H7 (cell line): ENCODE measurements around the gene HYDIN. TPM values are rescaled to one million over a fixed set of nuclear protein-coding genes. Genes with fewer than 3 reads are reported as not detected.

Experiments used
- DNase-seq: peaks from one replicate; pipeline ENCODE4 v3.0.0; 2012
- H3K27me3 ChIP-seq: 2 replicates; pipeline ENCODE4 v1.6.0; 2011; ENCODE audit warnings: mild to moderate bottlenecking, low read length; ENCODE audit not compliant: control insufficient read depth, insufficient read depth
- H3K36me3 ChIP-seq: replicated peaks from 2 replicates; pipeline ENCODE4 v1.5.1; 2011; ENCODE audit warnings: low read length; ENCODE audit not compliant: control insufficient read depth, insufficient read depth
- H3K4me3 ChIP-seq: 2 replicates; pipeline ENCODE4 v1.5.1; 2011; ENCODE audit warnings: low read depth, mild to moderate bottlenecking, control low read depth, low read length, moderate library complexity; ENCODE audit not compliant: insufficient read depth
- total RNA-seq: library from RNA; depleted of rRNA; stranded (reverse); fragments of >200 nt; shearing (Covaris generic); gene quantifications from 2 replicates; pipeline ENCODE4 v1.2.3, GENCODE V29; 2014

The HYDIN gene
- total RNA-seq, 1 experiment from 2014 or later: 0.69 TPM

- Histone ChIP-seq H3K36me3 (no peaks in the 10 kb centered on the region; the same call in none of the 2 replicates), H3K4me3 (no peak overlapping the region), H3K27me3 (no peaks in the 10 kb centered on the region)
- no peak for DNase-seq
Measured at GRCh38 chr16:70795296-70795912, 435.1 kb downstream of the HYDIN start.

DNA sequence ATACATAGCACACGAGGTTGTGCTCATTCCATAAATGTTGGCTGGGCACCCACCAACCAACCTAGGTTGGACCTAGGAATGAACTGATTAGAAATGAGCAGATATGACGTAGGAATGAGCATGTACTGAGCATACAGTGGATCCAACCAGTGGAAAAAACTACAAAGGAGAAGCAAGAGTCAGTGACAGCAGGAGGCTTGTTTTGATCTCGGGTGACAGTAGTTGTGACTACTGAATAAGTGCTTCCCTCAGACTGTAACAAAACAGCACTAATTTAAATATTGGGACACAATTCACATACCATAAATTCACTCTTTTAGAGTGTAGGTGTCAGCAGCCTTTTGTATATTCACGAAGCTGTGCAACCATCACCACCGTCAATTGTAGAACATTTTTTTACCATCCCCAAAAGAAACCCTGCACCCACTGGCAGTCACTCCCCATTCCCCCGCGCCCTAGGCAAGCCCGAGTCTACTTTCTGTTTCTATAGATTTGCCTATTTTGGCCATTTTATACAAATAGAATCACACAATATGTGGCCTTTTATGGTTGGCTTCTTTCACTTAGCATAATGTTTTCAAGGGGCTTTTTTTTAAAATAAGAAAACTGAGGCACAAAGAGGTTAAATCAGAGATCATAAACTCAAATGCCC is 436.5 kb downstream of the HYDIN start:
- H3K4me3 ChIP-seq: no peak overlapping the region
- H3K27me3 ChIP-seq: no peaks in the 10 kb centered on the region
- H3K36me3 ChIP-seq: no peaks in the 10 kb centered on the region; the same call in none of the 2 replicates
- no peak for DNase-seq

- DNase-seq: no peak
- Histone ChIP-seq H3K27me3 (no peaks in the 10 kb centered on the region), H3K4me3 (no peak overlapping the region), H3K36me3 (peaks cover 2% of the 10 kb centered on the region; the same call in 1 of the 2 replicates)
Measured at GRCh38 chr16:70790815-70791214, 439.7 kb downstream of the HYDIN start.

DNA sequence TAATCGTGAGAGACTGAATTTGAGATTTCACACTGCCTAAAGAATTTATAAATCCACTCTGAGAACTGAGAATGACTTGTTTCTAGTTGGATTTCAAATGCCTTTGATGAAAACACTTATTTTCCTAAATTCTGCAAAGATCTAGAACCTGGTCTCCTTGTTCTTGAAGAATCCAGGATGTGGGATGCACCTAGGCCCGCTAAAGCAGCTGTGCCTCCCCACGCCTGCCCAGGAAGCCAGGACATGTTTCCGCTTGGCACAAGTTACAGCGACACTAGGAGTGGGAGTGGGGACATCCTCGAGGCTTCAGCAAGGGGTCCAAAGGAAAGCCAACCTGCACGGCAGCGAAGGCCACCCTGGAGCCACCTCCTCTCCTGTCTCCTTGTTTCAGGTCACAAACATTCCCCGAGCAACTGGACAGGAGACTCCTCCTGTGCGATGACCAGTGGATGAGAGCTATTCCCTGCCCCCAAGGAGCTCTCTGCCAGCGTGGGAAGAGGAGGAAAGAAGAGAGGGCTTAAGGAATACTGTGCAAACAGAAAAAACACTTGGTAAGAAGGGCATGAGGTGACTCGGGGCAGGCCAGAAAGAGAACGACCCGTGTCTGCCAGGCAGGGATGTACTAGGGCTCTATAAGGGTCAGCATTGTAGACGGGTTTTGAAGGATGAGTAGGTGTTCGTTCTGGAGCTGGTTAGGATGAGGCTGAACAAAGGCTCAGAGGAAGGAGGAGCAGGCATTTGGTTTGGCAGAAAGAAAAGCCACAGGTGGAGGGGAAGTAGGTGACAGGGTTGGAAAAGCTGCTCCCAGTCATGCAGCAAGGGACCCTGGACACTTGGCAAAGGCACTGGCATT is 440.7 kb downstream of the HYDIN start:
- Histone ChIP-seq H3K36me3 (peaks cover 4% of the 10 kb centered on the region), H3K27me3 (no peaks in the 10 kb centered on the region), H3K4me3 (no peak overlapping the region)
- no peak for DNase-seq

DNA sequence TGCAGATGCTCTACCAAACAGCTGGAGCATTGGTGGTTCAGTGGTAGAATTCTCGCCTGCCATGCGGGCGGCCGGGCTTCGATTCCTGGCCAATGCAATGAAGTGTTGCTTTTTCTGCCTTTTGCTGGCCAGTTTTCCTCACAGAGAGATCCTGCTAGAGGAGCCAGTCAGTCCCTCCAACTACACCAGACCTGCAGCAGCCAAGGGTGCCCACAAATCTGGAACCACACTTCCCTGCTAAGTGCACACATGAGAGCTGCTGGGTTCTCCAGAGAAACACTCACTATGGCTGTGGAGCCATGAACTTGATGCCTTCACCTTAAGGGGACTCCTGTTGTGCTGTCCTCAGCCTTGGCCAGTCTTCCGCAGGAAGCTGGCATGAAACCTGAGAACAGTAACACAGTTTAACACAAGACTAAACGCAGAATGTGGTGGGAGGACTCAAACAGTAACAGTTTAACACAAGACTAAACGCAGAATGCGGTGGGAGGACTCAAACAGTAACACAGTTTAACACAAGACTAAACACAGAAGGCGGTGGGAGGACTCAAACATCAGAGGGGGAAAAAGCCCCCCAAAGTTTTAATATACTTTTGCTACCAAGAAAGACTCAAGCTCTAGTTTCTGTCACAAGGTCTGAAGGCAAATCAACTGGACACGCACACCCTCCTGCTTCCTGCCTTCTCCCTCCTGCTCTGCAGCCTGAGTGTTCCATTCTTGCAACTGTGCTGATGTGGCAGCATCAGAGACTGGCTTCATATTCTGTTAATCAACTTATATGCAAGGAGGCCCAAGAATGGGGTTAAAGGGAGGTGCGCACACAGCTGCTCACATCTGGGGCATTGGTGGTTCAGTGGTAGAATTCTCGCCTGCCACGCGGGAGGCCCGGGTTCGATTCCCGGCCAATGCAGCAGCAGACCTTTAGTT is 441.6 kb downstream of the HYDIN start:
- Histone ChIP-seq H3K36me3 (peaks cover 9% of the 10 kb centered on the region), H3K27me3 (no peaks in the 10 kb centered on the region), H3K4me3 (no peak overlapping the region)
- no peak for DNase-seq

DNA sequence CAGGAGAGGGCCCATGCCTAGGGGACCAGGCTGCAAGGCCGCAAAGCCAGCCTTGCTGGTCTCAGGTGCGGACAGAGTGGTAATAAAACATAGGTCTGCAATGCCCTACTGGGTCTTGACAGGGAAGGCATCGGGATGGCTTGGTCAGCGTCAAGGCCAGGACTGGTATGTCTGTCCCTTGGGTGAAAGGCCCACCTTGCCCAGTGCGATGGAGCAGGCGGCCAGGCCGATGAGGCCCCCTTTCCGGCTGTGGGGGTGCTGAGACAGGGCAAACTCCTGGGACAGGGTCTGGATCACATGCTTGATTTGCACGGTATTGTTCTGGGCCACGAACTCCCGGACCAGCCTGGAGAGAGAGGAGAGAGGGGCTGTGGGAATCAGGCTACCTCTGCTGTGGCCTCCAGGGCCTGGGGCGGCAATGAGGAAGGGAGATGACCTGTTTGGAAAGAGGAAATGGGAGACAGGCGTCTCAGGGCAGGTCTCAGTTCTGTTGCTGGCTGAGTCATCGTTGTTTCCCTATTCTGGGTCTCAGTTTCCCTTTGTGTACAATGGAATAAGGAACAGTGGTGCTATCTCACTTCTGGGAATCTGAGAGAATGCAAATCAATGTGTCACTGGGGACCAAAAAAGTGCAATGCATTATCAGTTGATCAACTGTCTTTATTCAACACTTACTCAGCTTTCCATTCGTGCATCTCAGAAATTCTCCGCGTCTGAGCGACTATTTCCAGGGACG is 444.3 kb downstream of the HYDIN start:
- no peak overlapping the region for H3K4me3 ChIP-seq
- peaks cover 27% of the 10 kb centered on the region for H3K36me3 ChIP-seq
- no peak for DNase-seq
- no peaks in the 10 kb centered on the region for H3K27me3 ChIP-seq

- peaks cover 34% of the 10 kb centered on the region for H3K36me3 ChIP-seq
- DNase-seq: no peak
- H3K4me3 ChIP-seq: no peak overlapping the region
- H3K27me3 ChIP-seq: no peaks in the 10 kb centered on the region
Measured at GRCh38 chr16:70784692-70785555, 445.6 kb downstream of the HYDIN start.

DNA sequence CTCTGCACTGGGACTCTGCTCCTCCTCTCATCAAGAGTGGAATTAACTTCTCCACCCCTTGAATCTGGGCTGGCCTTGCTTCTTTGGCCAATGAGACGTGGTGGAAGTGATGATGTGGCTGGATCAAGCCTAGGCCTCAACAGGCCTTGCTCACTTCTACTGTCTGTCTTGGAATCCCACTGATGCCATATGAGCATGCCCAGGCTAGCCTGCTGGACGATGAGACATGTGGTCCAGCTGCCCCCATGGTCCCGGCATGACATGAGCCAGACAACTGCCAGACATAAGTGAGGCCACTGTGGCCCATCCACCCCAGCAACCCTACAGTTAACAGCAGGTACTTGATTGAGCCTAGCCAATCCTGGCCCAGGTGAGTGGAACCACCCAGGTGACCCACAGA is 448.3 kb downstream of the HYDIN start:
- H3K36me3 ChIP-seq: peaks cover 36% of the 10 kb centered on the region
- H3K4me3 ChIP-seq: no peak overlapping the region
- DNase-seq: no peak
- H3K27me3 ChIP-seq: no peaks in the 10 kb centered on the region

GRCh38 chr16:70781800-70782199 is 448.7 kb downstream of the HYDIN start:
- H3K27me3 ChIP-seq: no peaks in the 10 kb centered on the region
- H3K4me3 ChIP-seq: no peak overlapping the region
- peaks cover 36% of the 10 kb centered on the region for H3K36me3 ChIP-seq
- DNase-seq: no peak

GRCh38 chr16:70780546-70780945 is 450.0 kb downstream of the HYDIN start:
- Histone ChIP-seq H3K4me3 (no peak overlapping the region), H3K36me3 (peaks cover 36% of the 10 kb centered on the region), H3K27me3 (no peaks in the 10 kb centered on the region)
- DNase-seq: no peak

DNA sequence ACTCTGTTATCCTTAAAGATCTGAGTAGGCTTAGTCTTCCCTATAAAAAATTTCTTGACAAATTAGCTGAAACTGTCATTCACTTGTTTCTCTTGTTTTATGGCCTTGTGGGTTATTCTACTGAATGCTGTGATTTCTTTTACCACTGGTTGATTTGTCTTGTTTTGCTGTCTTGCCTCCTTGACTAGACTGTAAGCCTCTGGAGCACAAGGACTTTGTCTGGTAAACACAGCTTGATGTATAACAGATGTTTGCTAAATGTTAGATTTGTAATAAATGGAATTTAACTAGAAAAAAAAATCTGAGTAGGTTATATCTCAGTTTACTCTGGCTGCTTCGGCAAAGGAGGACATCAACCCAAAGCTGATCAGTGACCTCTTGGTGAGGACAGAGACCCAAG is 451.2 kb downstream of the HYDIN start:
- Histone ChIP-seq H3K27me3 (no peaks in the 10 kb centered on the region), H3K36me3 (peaks cover 33% of the 10 kb centered on the region)
- DNase-seq: no peak

GRCh38 chr16:70778901-70779309 is 451.6 kb downstream of the HYDIN start:
- no peaks in the 10 kb centered on the region for H3K27me3 ChIP-seq
- H3K36me3 ChIP-seq: peaks cover 28% of the 10 kb centered on the region
- peak; percentile 87 for DNase-seq
- no peak overlapping the region for H3K4me3 ChIP-seq

More for the DNA sequence above, 451.2 kb downstream of the HYDIN start:
- no peak overlapping the region for H3K4me3 ChIP-seq

DNA sequence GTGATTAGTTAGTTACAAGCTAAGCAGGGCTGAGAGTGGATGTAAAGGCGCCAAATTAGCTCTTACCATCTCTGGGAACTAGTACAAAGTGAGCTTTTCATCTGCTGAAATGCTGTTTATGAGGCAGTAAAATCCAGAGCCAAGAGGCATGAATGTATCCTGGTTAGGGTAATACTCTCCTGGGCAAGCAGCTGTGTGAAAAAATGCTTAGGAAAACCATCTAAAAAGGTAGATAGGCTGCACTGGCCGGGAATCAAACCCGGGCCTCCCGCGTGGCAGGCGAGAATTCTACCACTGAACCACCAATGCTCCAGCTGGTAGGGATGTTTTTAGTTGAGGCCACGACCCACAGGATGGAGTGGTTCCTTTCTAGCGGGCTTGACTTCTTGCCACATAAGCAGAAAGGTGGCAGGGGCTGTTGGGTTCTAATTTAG is 452.5 kb downstream of the HYDIN start:
- no peak for DNase-seq
- H3K4me3 ChIP-seq: no peak overlapping the region
- no peaks in the 10 kb centered on the region for H3K27me3 ChIP-seq
- H3K36me3 ChIP-seq: peaks cover 22% of the 10 kb centered on the region
